Fibroblast of lung (primary cell): ENCODE results near the gene LKAAEAR1. TPM values are rescaled to one million over a fixed set of nuclear protein-coding genes. Genes with fewer than 3 reads are reported as not detected.

Experiments
- DNase-seq, 2 donors: peaks; one replicate each; pipeline versions ENCODE4 v3.0.0 to v3.0.0-alpha.2; 2010; ENCODE audit warnings: low read depth in 2 of 2
- H2AFZ ChIP-seq: 2 replicates; pipeline ENCODE4 v1.5.1; 2012; ENCODE audit warnings: low read length, control low read depth, inconsistent platforms
- H3K27ac ChIP-seq: 2 replicates; pipeline ENCODE4 v1.5.1; 2011; ENCODE audit warnings: low read length, control low read depth; ENCODE audit not compliant: insufficient read depth
- H3K27me3 ChIP-seq: 2 replicates; pipeline ENCODE4 v1.5.1; 2011; ENCODE audit warnings: mild to moderate bottlenecking, low read length; ENCODE audit not compliant: control insufficient read depth, insufficient read depth
- H3K36me3 ChIP-seq: 2 replicates; pipeline ENCODE4 v1.5.1; 2011; ENCODE audit warnings: low read length; ENCODE audit not compliant: control insufficient read depth, insufficient read depth
- H3K4me1 ChIP-seq: 2 replicates; pipeline ENCODE4 v1.5.1; 2011; ENCODE audit warnings: low read length; ENCODE audit not compliant: control insufficient read depth, insufficient read depth; ENCODE audit errors: extremely low read depth
- H3K4me2 ChIP-seq: 2 replicates; pipeline ENCODE4 v1.5.1; 2011; ENCODE audit warnings: low read length, control low read depth; ENCODE audit not compliant: insufficient read depth; ENCODE audit errors: extremely low read depth
- H3K4me3 ChIP-seq, 4 experiments: fragments of 200-600 bp in 1 of 4; sonication (generic) in 1 of 4; replicated peaks in 1 of 4; 2 replicates each; pipeline ENCODE4 v1.5.1; 2011 to 2016; ENCODE audit warnings: low read length in 4 of 4, low read depth in 3 of 4, mild to moderate bottlenecking in 3 of 4, control low read depth in 2 of 4, inconsistent platforms in 1 of 4, mixed read lengths in 1 of 4; ENCODE audit not compliant: insufficient read depth in 1 of 4; ENCODE audit errors: control extremely low read depth in 1 of 4
- H3K79me2 ChIP-seq: 2 replicates; pipeline ENCODE4 v1.5.1; 2012; ENCODE audit warnings: mild to moderate bottlenecking, low read length, inconsistent platforms; ENCODE audit not compliant: control insufficient read depth, insufficient read depth
- H3K9ac ChIP-seq: 2 replicates; pipeline ENCODE4 v1.5.1; 2011; ENCODE audit warnings: mild to moderate bottlenecking, low read length, control low read depth; ENCODE audit not compliant: insufficient read depth
- H3K9me3 ChIP-seq: 2 replicates; pipeline ENCODE4 v1.5.1; 2012; ENCODE audit warnings: low read depth, low read length; ENCODE audit not compliant: control insufficient read depth, insufficient read depth
- H4K20me1 ChIP-seq: 2 replicates; pipeline ENCODE4 v1.5.1; 2011; ENCODE audit warnings: low read length; ENCODE audit not compliant: control insufficient read depth, insufficient read depth; ENCODE audit errors: extremely low read depth
- CTCF ChIP-seq, 2 donors: IDR thresholded peaks in 1 of 2; conservative IDR thresholded peaks in 1 of 2; 1 replicate in 1 of 2; 2 replicates in 1 of 2; pipeline ENCODE4 v1.5.1; 2011 to 2012; ENCODE audit warnings: low read length in 2 of 2, control low read depth in 1 of 2, inconsistent platforms in 1 of 2, low read depth in 1 of 2, mild to moderate bottlenecking in 1 of 2
- EZH2 ChIP-seq: IDR thresholded peaks from 2 replicates; pipeline ENCODE4 v1.5.1; 2012; ENCODE audit warnings: low read length, control low read depth, mild to moderate bottlenecking; ENCODE audit errors: missing control alignments
- polyA plus RNA-seq, 2 donors: library from polyadenylated mRNA; depleted of rRNA in 1 of 2; stranded (reverse) in 1 of 2; unstranded in 1 of 2; fragments of >200 nt; gene quantifications; 2 replicates each; pipeline ENCODE4 v1.2.1, GENCODE V29; 2011 to 2012; ENCODE audit warnings: missing spikeins in 1 of 2
- total RNA-seq: library from RNA; depleted of rRNA; stranded (reverse); fragments of >200 nt; gene quantifications from 2 replicates; pipeline ENCODE4 v1.2.1, GENCODE V29; 2014

Gene LKAAEAR1
- total and polyA plus RNA-seq, 2 donors (not counting 1 experiment from before 2014, with no cell fraction given) = not detected

DNA sequence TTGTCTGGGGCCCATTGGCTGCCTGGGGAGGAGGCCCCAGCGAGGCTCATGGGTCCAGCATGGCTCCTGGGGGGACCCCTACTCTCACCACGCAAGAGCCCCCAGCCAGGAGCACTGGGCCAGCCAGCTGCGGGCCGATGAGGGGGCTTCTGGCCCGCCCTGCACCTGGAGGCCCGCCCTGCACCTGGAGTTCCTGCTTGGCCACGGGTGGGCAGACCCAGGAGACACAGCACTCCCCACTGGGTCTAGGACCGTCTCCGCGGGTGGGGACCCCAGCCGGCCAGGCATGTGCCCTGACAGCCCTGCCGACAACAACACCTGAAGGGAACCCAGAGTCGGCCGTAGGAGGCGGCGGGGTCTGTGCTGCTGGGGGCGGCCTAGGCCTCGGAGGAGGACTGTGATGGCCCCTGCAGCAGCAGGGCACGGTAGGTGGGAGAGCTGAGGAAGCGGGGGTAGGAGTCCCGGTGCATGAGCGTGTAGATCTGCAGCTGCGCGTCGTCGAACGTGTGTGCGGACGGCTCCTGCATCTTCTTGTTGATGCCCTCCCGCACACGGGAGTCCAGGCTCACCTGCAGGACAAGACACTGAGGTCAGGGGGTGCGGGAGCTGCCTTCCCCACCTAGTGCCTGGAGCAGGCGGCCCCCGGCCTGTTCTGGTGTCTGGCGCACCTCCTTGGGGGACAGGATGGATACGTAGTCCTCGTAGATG is 10.6 kb downstream of the LKAAEAR1 start:
- no peak for DNase-seq
- no peaks in the 10 kb centered on the region for H3K9me3 ChIP-seq
- H3K9ac ChIP-seq = no peak overlapping the region
- TF ChIP-seq CTCF (conservative IDR thresholded peaks at IDR 0.05 in 1 of 2, IDR thresholded peaks at IDR 0.05 in 1 of 2; ENCODE audit: low read depth in 1 of 2, low read length in 2 of 2) = no peak
- no peak for TF ChIP-seq EZH2
- H2AFZ ChIP-seq = no peak overlapping the region
- H4K20me1 ChIP-seq = no peaks in the 10 kb centered on the region
- H3K79me2 ChIP-seq = no peaks in the 10 kb centered on the region
- H3K4me2 ChIP-seq = no peak overlapping the region
- peaks cover 1% of the 10 kb centered on the region for H3K36me3 ChIP-seq
- no peaks in the 10 kb centered on the region for H3K27me3 ChIP-seq
- H3K27ac ChIP-seq = no peak overlapping the region
- peaks cover 4% of the 10 kb centered on the region for H3K4me1 ChIP-seq
- H3K4me3 ChIP-seq = no peak overlapping the region

DNA sequence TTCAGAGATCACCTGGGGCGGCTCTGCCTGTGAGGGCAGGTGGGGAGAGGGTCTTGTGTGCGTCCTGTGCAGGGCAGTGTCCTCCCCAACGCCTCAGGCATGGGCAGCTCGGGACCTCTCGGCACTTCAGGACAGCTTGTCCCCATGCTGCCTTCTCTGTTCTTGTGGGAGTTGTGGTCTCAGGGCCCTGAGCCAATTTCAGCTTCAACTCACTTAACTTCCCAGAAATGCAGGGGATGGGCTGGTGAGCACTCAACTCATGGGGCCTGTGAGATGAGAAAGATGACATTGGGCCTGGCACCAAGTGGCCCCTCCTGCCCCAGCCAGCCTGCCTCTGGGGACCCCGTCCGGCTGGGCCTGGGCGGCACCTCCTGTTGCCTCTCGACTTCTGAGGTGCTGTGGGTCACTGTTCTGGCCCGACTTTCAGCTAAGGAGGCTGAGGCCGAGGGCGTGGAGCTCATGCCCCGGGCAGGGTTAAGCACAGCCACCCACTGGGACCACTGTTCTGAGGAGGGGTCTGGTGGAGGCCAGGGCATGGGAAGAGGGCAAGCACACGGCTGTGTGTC is 11.6 kb downstream of the LKAAEAR1 start:
- no peak for DNase-seq
- H3K27ac ChIP-seq = no peak overlapping the region
- no peaks in the 10 kb centered on the region for H3K79me2 ChIP-seq
- peaks cover 1% of the 10 kb centered on the region for H3K36me3 ChIP-seq
- no peaks in the 10 kb centered on the region for H3K4me1 ChIP-seq
- no peak for TF ChIP-seq CTCF (conservative IDR thresholded peaks at IDR 0.05 in 1 of 2, IDR thresholded peaks at IDR 0.05 in 1 of 2; ENCODE audit: low read depth in 1 of 2, low read length in 2 of 2)
- no peak overlapping the region for H3K4me2 ChIP-seq
- H3K9ac ChIP-seq = no peak overlapping the region
- H2AFZ ChIP-seq = no peak overlapping the region
- H3K4me3 ChIP-seq = no peak overlapping the region
- no peaks in the 10 kb centered on the region for H3K27me3 ChIP-seq
- H3K9me3 ChIP-seq = no peaks in the 10 kb centered on the region
- H4K20me1 ChIP-seq = no peaks in the 10 kb centered on the region

DNA sequence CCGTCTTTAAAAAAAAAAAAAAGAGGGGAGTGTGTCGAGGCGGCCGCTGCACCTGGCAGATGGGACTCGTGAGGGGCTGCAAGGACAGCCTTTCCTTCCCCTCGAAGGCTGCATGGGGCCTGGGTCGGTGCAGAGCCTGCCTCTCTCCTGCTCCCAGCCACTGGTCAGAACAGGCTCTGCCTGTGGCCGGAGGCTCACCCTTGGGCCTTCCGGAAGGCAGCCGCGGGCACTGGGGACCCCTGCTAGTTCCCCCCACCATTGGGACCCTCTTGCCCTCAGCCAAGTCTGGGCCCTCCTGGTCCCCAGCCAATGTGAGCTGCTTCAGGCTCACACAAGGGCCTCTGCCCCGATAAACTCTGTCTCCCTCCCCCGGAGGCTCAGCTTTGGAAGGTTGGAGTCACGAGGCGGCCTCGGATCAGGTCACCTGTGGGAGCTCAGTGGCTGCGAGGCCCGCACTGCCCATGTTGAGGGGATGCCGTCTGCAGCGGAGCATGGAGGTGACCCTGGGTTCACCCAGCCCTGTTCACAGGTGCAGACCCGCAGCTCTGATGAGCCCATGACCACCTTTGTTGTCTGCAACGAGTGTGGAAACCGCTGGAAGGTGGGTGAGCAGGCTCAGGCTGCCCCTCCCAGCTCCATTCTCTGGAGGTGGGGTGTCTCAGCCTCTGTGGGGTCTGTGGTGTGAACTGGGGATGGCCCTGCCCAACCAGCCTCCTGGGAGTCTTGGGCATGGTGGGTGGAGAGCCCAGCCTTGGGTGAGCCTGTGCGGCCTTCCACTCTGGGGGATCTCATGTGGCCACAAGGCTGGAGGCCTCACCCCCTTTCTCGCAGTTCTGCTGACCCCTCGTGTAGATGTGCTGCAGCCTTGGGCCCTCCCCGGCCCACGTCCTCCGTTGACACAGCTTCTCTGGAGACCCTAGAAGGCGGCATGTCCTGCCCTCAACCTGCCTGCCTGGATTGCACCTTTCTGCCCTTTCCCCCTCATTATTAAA is 12.6 kb downstream of the LKAAEAR1 start:
- Histone ChIP-seq H3K79me2 (no peaks in the 10 kb centered on the region), H3K36me3 (peaks cover 1% of the 10 kb centered on the region), H2AFZ (no peak overlapping the region), H3K27ac (no peak overlapping the region), H4K20me1 (no peaks in the 10 kb centered on the region), H3K9ac (no peak overlapping the region), H3K4me1 (no peaks in the 10 kb centered on the region), H3K9me3 (no peaks in the 10 kb centered on the region), H3K4me3 (no peak overlapping the region), H3K4me2 (no peak overlapping the region), H3K27me3 (no peaks in the 10 kb centered on the region)
- no peak for DNase-seq
- TF ChIP-seq EZH2 = no peak
- no peak for TF ChIP-seq CTCF (conservative IDR thresholded peaks at IDR 0.05 in 1 of 2, IDR thresholded peaks at IDR 0.05 in 1 of 2; ENCODE audit: low read depth in 1 of 2, low read length in 2 of 2)
